Hippocampal formation (tissue), 2 donors: Measurements from ENCODE around the gene ERGIC3.

Source experiments
- DNase-seq, 2 donors: peaks; one replicate each; lab custom pipeline; 2025; lab: John Stamatoyannopoulos, UW

ERGIC3 gene

DNA sequence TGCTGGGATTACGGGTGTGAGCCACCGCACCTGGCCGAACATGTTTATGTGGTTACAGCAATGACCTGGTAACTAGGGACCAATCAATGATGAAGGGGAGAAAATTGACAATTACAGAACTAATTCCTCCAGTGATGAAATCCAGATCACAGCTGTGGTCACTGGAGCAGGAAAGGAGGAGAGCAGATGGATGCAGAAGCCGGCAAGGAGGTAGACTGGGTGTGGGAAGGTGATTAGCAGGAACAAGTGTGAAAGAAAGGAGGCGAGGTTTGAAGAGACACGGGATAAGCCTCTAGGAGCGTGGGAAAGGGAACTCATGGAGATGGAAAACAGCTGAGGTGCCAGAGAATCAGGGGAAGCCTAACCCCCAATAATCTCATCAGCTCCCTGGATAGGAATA is 56.6 kb downstream of the ERGIC3 start:
- no peak for DNase-seq

DNA sequence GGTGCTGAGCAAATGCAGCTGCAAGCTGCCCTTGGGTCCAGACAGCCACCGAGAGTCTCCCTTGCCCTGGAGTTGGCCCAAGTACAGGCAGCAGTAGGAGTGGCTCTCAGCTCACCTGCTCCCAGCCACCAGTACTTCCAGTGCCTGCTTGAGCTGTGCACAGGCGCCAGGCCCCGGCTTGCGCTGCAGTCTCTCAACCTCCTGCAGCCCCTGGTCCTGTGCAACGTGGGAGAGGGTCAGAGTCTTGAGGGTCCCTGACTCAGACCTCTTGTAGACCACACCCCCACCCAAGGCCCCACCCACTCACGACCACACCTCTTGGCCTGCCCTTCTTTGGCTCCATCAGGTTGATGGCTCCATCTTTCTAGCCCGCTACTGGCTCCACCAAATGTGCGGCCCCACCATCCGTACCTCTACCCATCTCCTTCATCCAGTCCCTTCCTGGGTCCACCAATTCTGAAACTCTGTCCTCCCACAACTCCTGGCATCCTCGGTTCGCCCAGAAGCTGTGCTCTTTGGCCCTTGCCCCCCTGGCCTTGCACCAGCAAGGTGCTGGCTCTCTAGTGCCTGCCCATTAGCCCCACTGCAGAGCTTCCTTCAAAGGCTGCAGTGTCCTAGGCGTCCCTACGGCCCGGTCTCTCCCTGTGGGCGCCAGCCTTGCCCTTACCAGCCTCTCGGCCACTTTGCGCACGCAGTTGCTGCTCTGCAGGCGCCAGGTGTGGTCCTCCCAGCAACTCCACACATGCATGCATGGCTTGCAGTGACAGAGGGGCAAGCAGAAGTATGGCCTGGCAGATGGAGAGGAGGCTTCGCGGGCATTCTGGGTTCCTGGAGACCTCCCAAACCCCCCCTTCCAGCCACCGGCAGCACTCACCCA is 57.3 kb downstream of the ERGIC3 start:
- DNase-seq = no peak

GRCh38 chr20:35599776-35600120 is 57.9 kb downstream of the ERGIC3 start:
- DNase-seq = no peak

DNA sequence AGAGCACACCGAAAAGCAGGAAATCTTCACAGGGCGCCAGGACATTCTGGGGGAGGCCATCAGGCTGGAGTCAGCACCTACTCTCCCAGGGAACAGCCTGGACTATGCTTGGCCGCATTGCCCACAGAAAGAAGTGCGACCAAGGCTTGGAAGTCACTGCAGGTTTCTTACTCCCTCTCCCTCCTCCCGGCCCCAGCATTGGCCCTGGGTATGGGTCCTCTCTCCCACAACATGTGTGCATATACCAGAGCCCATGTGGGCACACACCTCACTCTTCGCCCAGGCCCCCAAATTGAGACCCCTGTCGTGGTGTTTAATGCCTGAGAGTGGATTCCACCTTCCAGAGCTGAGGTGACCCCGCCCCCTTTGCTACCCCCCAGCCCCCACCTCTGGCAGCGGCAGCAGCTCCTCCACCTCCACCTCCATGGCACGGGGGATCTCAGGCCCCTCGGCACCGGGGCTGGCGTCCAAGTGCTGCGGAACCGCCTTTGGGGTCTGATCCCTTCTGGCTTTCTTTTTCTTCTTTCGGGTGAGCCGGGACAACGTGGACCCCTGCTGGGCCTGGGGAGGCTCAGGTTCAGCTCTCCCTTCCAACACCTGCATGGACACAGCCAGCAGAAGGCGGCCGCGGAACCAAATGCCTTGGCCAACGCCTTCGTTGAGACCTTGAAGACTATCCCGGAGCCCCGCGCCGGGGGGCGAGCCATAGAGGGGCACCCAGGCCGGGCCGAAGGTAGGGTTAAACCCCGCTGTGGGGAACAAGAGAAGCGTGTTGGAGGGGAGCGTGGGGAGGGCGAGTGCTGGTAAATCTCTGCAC is 58.5 kb downstream of the ERGIC3 start:
- DNase-seq = no peak

- peak; percentile 21 to 54 for DNase-seq
Measured at GRCh38 chr20:35600993-35601973, 59.4 kb downstream of the ERGIC3 start.

GRCh38 chr20:35601990-35602389 is 60.1 kb downstream of the ERGIC3 start:
- DNase-seq = no peak

DNA sequence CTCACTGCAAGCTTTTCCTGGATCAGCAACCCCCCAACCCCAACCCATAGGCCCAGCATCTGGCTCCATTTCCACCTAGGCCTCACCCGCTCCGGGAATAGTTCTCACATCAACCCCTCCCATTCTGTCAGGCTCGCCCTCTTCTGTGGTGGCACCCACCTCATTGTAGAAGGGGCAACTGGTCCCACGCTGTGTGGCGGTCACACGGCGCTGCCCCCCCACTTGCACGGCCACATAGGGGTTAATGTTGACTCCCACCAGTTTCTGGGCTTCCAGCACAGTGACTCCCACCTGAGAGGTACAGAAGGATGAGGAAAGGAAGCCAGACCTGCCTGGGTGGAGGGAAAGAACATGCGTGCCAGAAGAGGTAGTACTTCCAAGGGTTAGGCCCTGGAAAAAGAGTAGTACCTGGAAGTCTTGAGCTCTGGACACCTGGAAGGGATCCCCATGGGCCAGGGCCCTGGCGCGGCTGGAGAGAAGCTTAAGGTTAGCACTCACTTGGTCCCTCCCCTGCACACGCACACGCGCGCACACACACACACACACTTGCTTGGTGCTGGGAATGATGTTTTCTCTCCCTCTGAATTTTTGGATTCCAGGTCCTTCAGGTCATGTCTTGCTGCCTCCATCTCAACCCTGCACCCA is 61.1 kb downstream of the ERGIC3 start:
- no peak for DNase-seq

DNA sequence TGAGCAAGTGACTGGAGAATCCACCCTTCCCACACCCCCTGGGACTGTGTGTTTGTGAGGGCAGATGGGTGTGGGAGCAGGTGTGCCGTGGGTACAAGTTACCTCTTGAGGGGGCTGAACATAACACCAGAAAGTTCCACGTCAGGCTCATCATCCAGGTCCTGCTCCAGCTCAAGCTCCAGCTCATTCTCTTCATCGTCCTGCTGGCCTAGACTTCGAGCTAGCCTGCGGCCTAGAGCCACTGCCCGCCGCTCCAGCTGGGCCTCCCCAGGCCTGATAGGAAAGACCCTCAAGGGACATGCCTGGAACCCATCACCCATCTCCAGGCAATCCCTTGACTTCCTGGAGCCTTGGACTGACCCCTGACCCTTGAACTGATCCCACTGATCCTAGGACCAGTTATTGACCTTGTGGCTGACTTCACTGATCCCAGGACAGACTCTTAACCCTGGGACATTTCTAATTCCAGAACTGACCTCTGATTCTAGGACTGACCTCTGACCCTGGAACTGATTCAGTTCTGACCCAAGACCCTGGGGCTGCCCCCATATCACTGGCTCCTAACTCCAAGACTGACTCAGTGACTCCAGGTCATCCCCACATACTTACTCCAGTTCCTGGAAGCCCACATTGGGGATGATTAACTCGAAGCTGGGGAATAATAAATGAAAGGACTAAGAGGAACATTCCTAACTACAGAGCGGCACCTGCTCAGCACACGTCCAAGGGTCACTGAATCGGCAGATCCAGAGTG is 62.0 kb downstream of the ERGIC3 start:
- DNase-seq = no peak

DNA sequence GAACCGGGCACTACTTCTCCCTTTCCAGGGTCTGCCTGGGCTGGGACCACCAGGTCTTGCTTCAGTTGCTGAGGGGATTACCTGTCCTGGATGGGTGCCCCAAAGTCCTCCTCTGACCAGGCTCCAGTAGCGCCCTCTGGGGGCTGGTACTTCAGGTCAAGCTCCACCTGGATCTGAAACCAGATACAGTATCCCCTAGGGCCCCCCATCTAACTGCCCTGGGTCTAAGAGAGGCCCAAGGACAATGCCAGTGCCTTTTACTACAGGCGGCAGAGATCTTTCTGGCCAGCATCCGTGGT is 62.5 kb downstream of the ERGIC3 start:
- no peak for DNase-seq

- DNase-seq = no peak
Measured at GRCh38 chr20:35606127-35606526, 64.2 kb downstream of the ERGIC3 start.
